ENCODE data around the gene ROBO1. TPM values are rescaled to one million over a fixed set of nuclear protein-coding genes. Genes with fewer than 3 reads are reported as not detected.

ROBO1 gene
- total and polyA plus RNA-seq, 2 donors from 2014 or later = 2.1 to 22.1 TPM

GRCh38 chr3:78613421-78613879 lies 1154.3 kb downstream of the ROBO1 start:
- Histone ChIP-seq H3K4me1 (ENCODE audit: control insufficient read depth in 2 of 3, insufficient read depth in 2 of 3, low read depth in 1 of 3, low read length in 3 of 3) (no peaks in the 10 kb centered on the region), H3K9me3 (ENCODE audit: control insufficient read depth in 2 of 3, insufficient read depth in 1 of 3, low read length in 3 of 3) (no peaks in the 10 kb centered on the region), H3K4me3 (ENCODE audit: low read length in 3 of 3) (no peak overlapping the region), H3K36me3 (ENCODE audit: control insufficient read depth in 2 of 3, insufficient read depth in 3 of 3, low read length in 3 of 3) (peaks cover 0 to 2% (median 0%) of the 10 kb centered on the region in 3 donors), H3K9ac (ENCODE audit: low read length in 3 of 3) (no peak overlapping the region), H3K27ac (ENCODE audit: low read depth in 2 of 2, low read length in 2 of 2) (no peak overlapping the region), H3K27me3 (ENCODE audit: control insufficient read depth, insufficient read depth, low read length) (no peaks in the 10 kb centered on the region)
- FAIRE-seq (no peak), DNase-seq (no peak)
- no peak for TF ChIP-seq CTCF (IDR thresholded peaks at IDR 0.05; ENCODE audit: borderline replicate concordance, extremely low read depth, insufficient read depth)
- intact Hi-C loops (cut with DNase I) = no loop called here

- DNase-seq = no peak
- H3K4me1 ChIP-seq (ENCODE audit: control insufficient read depth in 2 of 3, insufficient read depth in 2 of 3, low read depth in 1 of 3, low read length in 3 of 3) = no peaks in the 10 kb centered on the region
- no peak for FAIRE-seq
- no peak overlapping the region for H3K4me3 ChIP-seq (ENCODE audit: low read length in 3 of 3)
- H3K9ac ChIP-seq (ENCODE audit: low read length in 3 of 3) = no peak overlapping the region
- H3K9me3 ChIP-seq (ENCODE audit: control insufficient read depth in 2 of 3, insufficient read depth in 1 of 3, low read length in 3 of 3) = no peaks in the 10 kb centered on the region
- intact Hi-C loops (cut with DNase I) = no loop called here
- H3K27ac ChIP-seq (ENCODE audit: low read depth in 2 of 2, low read length in 2 of 2) = no peak overlapping the region
- H3K36me3 ChIP-seq (ENCODE audit: control insufficient read depth in 2 of 3, insufficient read depth in 3 of 3, low read length in 3 of 3) = peaks cover 0 to 6% (median 3%) of the 10 kb centered on the region in 3 donors
- H3K27me3 ChIP-seq (ENCODE audit: control insufficient read depth, insufficient read depth, low read length) = no peaks in the 10 kb centered on the region
- no peak for TF ChIP-seq CTCF (IDR thresholded peaks at IDR 0.05; ENCODE audit: borderline replicate concordance, extremely low read depth, insufficient read depth)
These were observed 1156.5 kb downstream of the ROBO1 start for GRCh38 chr3:78611278-78611677.

DNA sequence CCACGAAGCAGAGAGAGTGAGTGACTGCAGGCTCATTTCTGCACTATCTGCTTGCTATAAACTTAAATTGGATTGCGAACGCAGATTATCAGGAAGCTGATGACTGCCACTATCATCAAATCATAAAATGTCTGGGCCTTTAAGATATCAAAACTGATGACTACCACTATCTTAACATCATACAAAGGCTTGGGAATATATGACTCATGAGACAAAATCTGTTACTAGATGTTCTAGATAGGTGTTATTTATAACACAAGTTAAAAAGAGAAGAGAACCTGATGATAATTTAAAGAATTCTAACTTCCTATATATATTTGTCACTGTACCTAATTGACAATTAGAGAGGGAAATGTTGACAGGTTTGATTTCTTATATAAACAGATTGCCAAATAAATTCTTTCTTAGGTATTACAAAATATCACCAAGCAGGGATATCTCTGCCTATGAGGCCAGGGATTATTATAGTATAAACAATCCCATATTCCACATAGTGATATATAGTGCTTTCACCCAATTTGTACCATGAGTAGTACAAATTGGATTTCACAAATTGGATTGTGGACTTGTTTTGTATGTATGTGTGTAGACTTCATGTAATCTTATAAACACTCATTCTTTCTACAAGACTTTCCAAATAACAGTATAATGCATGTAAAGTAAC lies 1157.2 kb downstream of the ROBO1 start:
- no peak for FAIRE-seq
- H3K9me3 ChIP-seq (ENCODE audit: control insufficient read depth in 2 of 3, insufficient read depth in 1 of 3, low read length in 3 of 3) = no peaks in the 10 kb centered on the region

More for the DNA sequence above, 1157.2 kb downstream of the ROBO1 start:
- intact Hi-C loops (cut with DNase I) = no loop called here
- H3K36me3 ChIP-seq (ENCODE audit: control insufficient read depth in 2 of 3, insufficient read depth in 3 of 3, low read length in 3 of 3) = peaks cover 0 to 6% (median 3%) of the 10 kb centered on the region in 3 donors
- no peak for TF ChIP-seq CTCF (IDR thresholded peaks at IDR 0.05; ENCODE audit: borderline replicate concordance, extremely low read depth, insufficient read depth)
- H3K27ac ChIP-seq (ENCODE audit: low read depth in 2 of 2, low read length in 2 of 2) = no peak overlapping the region
- no peaks in the 10 kb centered on the region for H3K4me1 ChIP-seq (ENCODE audit: control insufficient read depth in 2 of 3, insufficient read depth in 2 of 3, low read depth in 1 of 3, low read length in 3 of 3)
- H3K27me3 ChIP-seq (ENCODE audit: control insufficient read depth, insufficient read depth, low read length) = no peaks in the 10 kb centered on the region
- no peak overlapping the region for H3K4me3 ChIP-seq (ENCODE audit: low read length in 3 of 3)
- no peak overlapping the region for H3K9ac ChIP-seq (ENCODE audit: low read length in 3 of 3)
- DNase-seq = no peak

Data from kidney (tissue), 14 donors.